GM23248 (cell line): Measurements from ENCODE around the gene STYXL2. TPM values are rescaled to one million over a fixed set of nuclear protein-coding genes. Genes with fewer than 3 reads are reported as not detected.

Source experiments
- DNase-seq: peaks from one replicate; pipeline ENCODE4 v3.0.0-alpha.2; 2015
- H2AFZ ChIP-seq: fragments of 200-600 bp; sonication (generic); 2 replicates; pipeline ENCODE4 v1.6.1; 2016; ENCODE audit warnings: antibody characterized with exemption
- H3F3A ChIP-seq: fragments of 200-600 bp; sonication (generic); 2 replicates; pipeline ENCODE4 v1.6.1; 2016; ENCODE audit warnings: mild to moderate bottlenecking, antibody characterized with exemption, mixed run types; ENCODE audit not compliant: insufficient read depth
- H3K27ac ChIP-seq: fragments of 200-600 bp; sonication (generic); 2 replicates; pipeline ENCODE4 v1.5.1; 2016; ENCODE audit warnings: mild to moderate bottlenecking
- H3K27me3 ChIP-seq: fragments of 200-600 bp; sonication (generic); replicated peaks from 2 replicates; pipeline ENCODE4 v1.6.1; 2016; ENCODE audit warnings: mild to moderate bottlenecking; ENCODE audit not compliant: insufficient read depth
- H3K36me3 ChIP-seq: fragments of 200-600 bp; sonication (generic); 2 replicates; pipeline ENCODE4 v1.6.1; 2016; ENCODE audit warnings: low read depth, mild to moderate bottlenecking
- H3K4me1 ChIP-seq: fragments of 200-600 bp; sonication (generic); 2 replicates; pipeline ENCODE4 v1.6.1; 2016; ENCODE audit warnings: mild to moderate bottlenecking; ENCODE audit not compliant: insufficient read depth
- H3K4me2 ChIP-seq: fragments of 200-600 bp; sonication (generic); one replicate; pipeline ENCODE4 v1.6.1; 2016; ENCODE audit warnings: mild to moderate bottlenecking; ENCODE audit not compliant: unreplicated experiment
- H3K4me3 ChIP-seq: fragments of 200-600 bp; sonication (generic); 2 replicates; pipeline ENCODE4 v1.5.1; 2016; ENCODE audit warnings: mild to moderate bottlenecking
- H3K79me2 ChIP-seq: fragments of 200-600 bp; sonication (generic); 2 replicates; pipeline ENCODE4 v1.6.1; 2016; ENCODE audit warnings: mild to moderate bottlenecking; ENCODE audit not compliant: insufficient read depth
- H3K9ac ChIP-seq: fragments of 200-600 bp; sonication (generic); 2 replicates; pipeline ENCODE4 v1.6.1; 2016; ENCODE audit warnings: mild to moderate bottlenecking
- H3K9me2 ChIP-seq: fragments of 200-600 bp; sonication (generic); 2 replicates; pipeline ENCODE4 v1.6.1; 2016; ENCODE audit warnings: mixed run types, mild to moderate bottlenecking, moderate library complexity; ENCODE audit not compliant: insufficient read depth
- H3K9me3 ChIP-seq: fragments of 200-600 bp; sonication (generic); one replicate; pipeline ENCODE4 v1.6.1; 2017; ENCODE audit warnings: low read depth
- H4K20me1 ChIP-seq: fragments of 200-600 bp; sonication (generic); 2 replicates; pipeline ENCODE4 v1.6.0; 2016; ENCODE audit not compliant: insufficient read depth
- EZH2 ChIP-seq: fragments of 200-600 bp; sonication (generic); IDR thresholded peaks from 2 replicates; pipeline ENCODE4 v1.6.1; 2018; ENCODE audit warnings: antibody characterized with exemption, mild to moderate bottlenecking; ENCODE audit not compliant: insufficient read depth, poor library complexity, severe bottlenecking
- EZH2phosphoT487 ChIP-seq: fragments of 200-600 bp; sonication (generic); IDR thresholded peaks from 2 replicates; pipeline ENCODE4 v1.6.1; 2018; ENCODE audit warnings: antibody characterized with exemption, moderate library complexity, mild to moderate bottlenecking, low read depth; ENCODE audit not compliant: insufficient read depth
- whole genome bisulfite sequencing, 2 experiments: methylation state at CpG; one replicate each; pipeline ENCODE4 v1.1.6; 2015 to 2017; ENCODE audit warnings: low lambda C conversion rate in 2 of 2, low coverage in 1 of 2; ENCODE audit errors: missing lambda C conversion rate in 2 of 2; 5-methylcytosine and 5-hydroxymethylcytosine counted together
- in situ Hi-C: fragments of 300-500 bp; cut with MboI; formaldehyde crosslinking; loops from 2 replicates; pipeline ENCODE4 v1.15.0; 2020
- polyA plus RNA-seq: library from polyadenylated mRNA; unstranded; fragments of >200 nt; fragmentation: Nextera tagmentation; extraction: Ambion mirVana; gene quantifications from 2 replicates; pipeline ENCODE4 v1.2.1, GENCODE V29; 2016
- total RNA-seq: library from RNA; depleted of rRNA; stranded (reverse); fragments of >200 nt; shearing (Covaris generic); gene quantifications from 2 replicates; pipeline ENCODE4 v1.2.3, GENCODE V29; 2014

Gene STYXL2
- total and polyA plus RNA-seq, 2 experiments from 2014 or later = not detected

- no peak for TF ChIP-seq EZH2
- 5% methylated on average over 2 of the region's 2 CpGs for WGBS, 2 experiments
- H3K27ac ChIP-seq = no peak overlapping the region
- no peak overlapping the region for H3K4me2 ChIP-seq
- H3F3A ChIP-seq = no peaks in the 10 kb centered on the region
- in situ Hi-C loops = loop anchor here (25.0 kb wide), 1 partner anchor 597 kb away; no protein-coding TSS in a partner anchor
- H3K27me3 ChIP-seq = peaks cover 4% of the 10 kb centered on the region; the same call in 1 of the 2 replicates
- no peaks in the 10 kb centered on the region for H3K9me2 ChIP-seq
- H3K9me3 ChIP-seq = no peaks in the 10 kb centered on the region
- no peaks in the 10 kb centered on the region for H3K4me1 ChIP-seq
- no peak for DNase-seq
- no peak overlapping the region for H3K9ac ChIP-seq
- H2AFZ ChIP-seq = no peak overlapping the region
- no peaks in the 10 kb centered on the region for H4K20me1 ChIP-seq
- no peak overlapping the region for H3K4me3 ChIP-seq
- H3K79me2 ChIP-seq = no peaks in the 10 kb centered on the region
- no peaks in the 10 kb centered on the region for H3K36me3 ChIP-seq
Observed at GRCh38 chr1:167089939-167090313, 3.9 kb upstream of the STYXL2 start.

DNA sequence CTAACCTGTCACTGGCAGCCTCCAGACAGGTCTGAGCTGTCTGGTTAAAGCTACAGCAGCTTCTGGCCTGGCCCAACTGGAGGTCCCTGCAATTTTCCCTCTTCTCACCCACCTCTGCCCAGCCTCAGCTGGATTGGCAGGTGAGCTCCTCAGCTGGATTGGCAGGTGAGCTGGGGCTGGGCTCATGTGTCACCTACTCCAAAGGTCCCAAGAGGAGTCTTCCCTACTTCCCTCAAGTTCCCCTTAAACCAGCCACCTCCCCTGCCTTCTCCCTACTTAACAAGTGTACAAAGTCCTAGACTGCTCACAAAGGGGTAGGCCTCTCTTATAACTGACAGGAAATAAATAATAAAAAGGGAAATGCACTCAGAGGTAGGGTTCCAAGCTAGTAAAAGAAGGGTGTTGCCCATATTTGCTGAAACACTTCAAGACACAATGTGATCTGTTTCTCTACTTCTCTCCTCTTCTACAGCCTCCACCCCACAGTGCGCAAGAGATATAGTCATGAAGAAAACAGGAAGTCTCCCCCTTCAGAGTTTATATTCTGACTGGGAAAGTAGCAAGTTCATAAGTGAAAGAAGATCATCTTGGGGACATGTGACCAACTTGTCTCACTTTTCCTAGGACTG, 3.4 kb upstream of the STYXL2 start, which contains the start of gene GPA33:
GPA33 (minus strand) TSS at position 64 of the 629 bp plus-strand sequence. CDS start 90 bp downstream, outside the sequence.
- H4K20me1 ChIP-seq = no peaks in the 10 kb centered on the region
- TF ChIP-seq EZH2phosphoT487 (no peak), EZH2 (no peak)
- no peak for DNase-seq
- no peaks in the 10 kb centered on the region for H3K9me2 ChIP-seq
- 83 to 95% methylated on average over 1 of the region's 1 CpG for WGBS, 2 experiments
- no peak within 1 kb of the TSS for H3K4me3 ChIP-seq
- no peaks in the 10 kb centered on the region for H3K4me1 ChIP-seq
- H3K27ac ChIP-seq = no peak within 1 kb of the TSS
- peaks cover 4% of the 10 kb centered on the region; the same call in 1 of the 2 replicates for H3K27me3 ChIP-seq
- H3K9me3 ChIP-seq = no peaks in the 10 kb centered on the region
- no peak within 1 kb of the TSS for H3K4me2 ChIP-seq
- H2AFZ ChIP-seq = no peak within 1 kb of the TSS
- in situ Hi-C loops = loop anchor here (25.0 kb wide), 1 partner anchor 597 kb away; no protein-coding TSS in a partner anchor
- H3K79me2 ChIP-seq = no peaks in the 10 kb centered on the region
- H3K9ac ChIP-seq = no peak within 1 kb of the TSS
- H3F3A ChIP-seq = no peaks in the 10 kb centered on the region
- H3K36me3 ChIP-seq = no peaks in the 10 kb centered on the region

DNA sequence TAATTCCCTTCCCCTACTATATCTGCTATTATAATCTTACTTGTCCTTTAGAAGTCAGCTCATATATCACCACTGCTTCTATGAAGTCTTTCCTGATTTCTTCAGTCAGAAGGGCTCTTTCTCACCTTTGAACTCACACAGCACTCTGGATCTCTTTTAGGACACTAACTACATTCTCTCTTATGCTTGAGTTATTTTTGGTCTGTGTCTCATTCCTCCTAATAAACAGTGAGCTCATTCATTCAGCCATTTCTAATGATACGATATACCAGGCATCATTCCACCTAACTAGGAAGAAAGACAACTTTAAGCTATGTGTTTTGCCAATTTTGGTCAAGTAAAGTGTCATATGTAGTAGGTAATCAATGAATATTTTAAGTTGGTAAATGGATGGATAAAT, 1.2 kb upstream of the STYXL2 start:
- H4K20me1 ChIP-seq = no peaks in the 10 kb centered on the region
- peaks cover 13% of the 10 kb centered on the region; the same call in 1 of the 2 replicates for H3K27me3 ChIP-seq
- H2AFZ ChIP-seq = no peak overlapping the region
- no peaks in the 10 kb centered on the region for H3K36me3 ChIP-seq
- in situ Hi-C loops = loop anchor here (25.0 kb wide), 1 partner anchor 595 kb away; no protein-coding TSS in a partner anchor
- H3K79me2 ChIP-seq = no peaks in the 10 kb centered on the region
- H3K9me2 ChIP-seq = no peaks in the 10 kb centered on the region
- H3K4me3 ChIP-seq = no peak overlapping the region
- no peak overlapping the region for H3K9ac ChIP-seq
- no peak for DNase-seq
- no peak overlapping the region for H3K27ac ChIP-seq
- no peaks in the 10 kb centered on the region for H3K4me1 ChIP-seq
- no peak overlapping the region for H3K4me2 ChIP-seq
- TF ChIP-seq EZH2phosphoT487 (no peak), EZH2 (no peak)
- no peaks in the 10 kb centered on the region for H3F3A ChIP-seq
- 21 to 31% methylated on average over 1 of the region's 1 CpG for WGBS, 2 experiments
- H3K9me3 ChIP-seq = no peaks in the 10 kb centered on the region

- Histone ChIP-seq H2AFZ (no peak overlapping the region), H3K4me1 (no peaks in the 10 kb centered on the region), H3K9me2 (no peaks in the 10 kb centered on the region), H3K36me3 (no peaks in the 10 kb centered on the region), H3K4me2 (no peak overlapping the region), H3K27me3 (peaks cover 13% of the 10 kb centered on the region; the same call in 1 of the 2 replicates), H3K27ac (no peak overlapping the region), H3K4me3 (no peak overlapping the region), H3K9ac (no peak overlapping the region), H3K79me2 (no peaks in the 10 kb centered on the region), H3K9me3 (no peaks in the 10 kb centered on the region), H3F3A (no peaks in the 10 kb centered on the region), H4K20me1 (no peaks in the 10 kb centered on the region)
- DNase-seq = no peak
- no peak for TF ChIP-seq EZH2phosphoT487
- no peak for TF ChIP-seq EZH2
- WGBS, 2 experiments = 71 to 76% methylated on average over 8 of the region's 8 CpGs
- in situ Hi-C loops = loop anchor here (25.0 kb wide), 1 partner anchor 593 kb away; no protein-coding TSS in a partner anchor
Observed at GRCh38 chr1:167094690-167095089, 815 bp downstream of the STYXL2 start.
